Germinal center (tissue), 1 donor: ENCODE results near the gene UBN1.

Experiments
- DNase-seq: peaks from one replicate; pipeline ENCODE4 v3.0.0; 2012; ENCODE audit warnings: mixed read lengths, low spot score

UBN1 gene

GRCh38 chr16:4862639-4863038 lies 15.4 kb downstream of the UBN1 start:
- no peak for DNase-seq

DNA sequence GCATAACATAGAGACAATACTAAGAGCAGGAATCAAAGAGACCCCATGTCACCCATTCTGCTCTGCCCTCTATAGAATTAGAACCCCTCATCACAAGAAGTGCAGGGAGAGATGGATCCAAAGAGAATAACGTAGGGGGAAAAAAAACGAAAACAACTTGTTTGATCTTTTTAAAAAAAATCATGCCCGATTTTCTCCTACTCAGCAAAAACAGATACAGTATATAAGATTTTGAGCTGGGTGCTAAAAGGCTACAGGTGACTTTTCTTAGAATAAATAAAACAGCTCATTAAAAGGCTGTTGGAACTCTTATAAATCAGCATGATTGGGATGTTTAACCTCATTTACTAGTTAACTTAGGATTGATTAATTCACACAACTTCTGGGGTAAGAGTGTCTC lies 17.4 kb downstream of the UBN1 start:
- DNase-seq: no peak

- DNase-seq: no peak
These were observed 18.1 kb downstream of the UBN1 start for GRCh38 chr16:4865231-4865860.

GRCh38 chr16:4866586-4866985 lies 19.3 kb downstream of the UBN1 start:
- no peak for DNase-seq

DNA sequence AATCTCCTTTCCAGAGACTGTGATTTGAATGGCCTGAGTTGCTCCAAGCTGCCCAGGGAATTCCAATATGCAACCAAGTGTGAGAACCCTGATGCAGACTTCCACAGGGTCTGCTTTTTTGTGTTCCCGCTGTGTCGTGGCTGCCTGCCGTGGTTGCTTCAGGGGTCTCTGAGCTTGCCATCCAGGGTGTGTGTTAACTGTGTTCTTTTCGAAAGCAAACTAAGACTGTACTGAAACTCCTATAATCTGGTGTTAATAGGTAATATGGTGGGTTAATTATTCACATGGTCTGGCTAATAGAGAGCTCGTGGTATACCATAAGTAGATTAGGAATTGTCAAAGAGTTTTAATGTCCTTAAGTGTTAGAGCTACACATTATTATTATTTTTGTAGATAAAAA lies 20.7 kb downstream of the UBN1 start:
- DNase-seq: no peak

DNA sequence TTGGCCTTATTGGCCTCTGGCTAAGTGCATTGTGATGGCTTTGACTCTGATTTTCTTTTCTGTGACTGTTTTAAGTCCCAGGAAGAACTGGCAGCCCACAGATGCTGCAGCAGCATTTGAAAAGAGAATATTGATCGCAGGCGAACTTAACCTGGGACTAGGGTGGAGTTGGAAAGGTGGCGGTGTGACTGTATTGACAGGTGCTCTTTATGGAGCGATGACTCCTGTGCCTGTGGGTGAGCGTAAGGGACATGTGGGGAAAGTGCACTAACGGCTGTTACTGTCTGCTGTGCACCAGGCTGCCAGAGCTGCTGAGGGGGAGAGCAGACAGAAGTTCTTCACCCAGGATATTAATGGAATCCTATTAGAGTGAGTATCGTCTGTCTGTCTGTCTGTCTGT lies 21.3 kb downstream of the UBN1 start:
- no peak for DNase-seq

DNA sequence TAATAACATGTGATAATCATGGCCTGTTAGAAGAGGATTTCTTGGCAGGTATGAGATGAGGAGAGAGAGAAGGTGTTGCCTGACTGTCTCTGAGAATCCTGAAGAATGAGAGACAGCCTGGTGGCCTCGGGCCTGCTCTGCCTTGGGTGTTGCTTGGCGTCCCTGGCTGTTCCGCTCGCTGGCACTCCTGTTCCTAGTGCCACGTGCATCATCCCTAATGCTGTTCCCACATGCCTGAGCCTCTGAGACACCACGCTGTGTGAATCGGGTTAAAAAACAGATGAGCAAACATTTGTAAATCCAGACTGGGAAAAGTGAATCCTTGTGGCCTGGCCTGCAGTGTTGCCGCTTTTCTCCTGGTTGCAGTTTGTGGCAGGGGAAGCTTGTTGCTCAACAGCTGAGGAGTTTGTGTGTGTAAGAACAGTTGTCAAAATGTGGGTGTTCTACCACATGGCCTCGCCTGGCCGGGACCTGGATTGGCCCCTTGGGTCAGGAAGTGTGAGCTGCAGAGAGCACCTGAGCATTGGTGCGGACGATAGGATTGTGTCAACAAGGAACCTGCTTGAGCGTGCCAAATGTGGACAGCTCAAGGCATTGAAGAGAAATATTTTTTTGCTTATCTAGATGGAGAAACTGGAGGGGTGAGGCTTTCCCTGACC lies 22.0 kb downstream of the UBN1 start:
- DNase-seq: no peak

DNA sequence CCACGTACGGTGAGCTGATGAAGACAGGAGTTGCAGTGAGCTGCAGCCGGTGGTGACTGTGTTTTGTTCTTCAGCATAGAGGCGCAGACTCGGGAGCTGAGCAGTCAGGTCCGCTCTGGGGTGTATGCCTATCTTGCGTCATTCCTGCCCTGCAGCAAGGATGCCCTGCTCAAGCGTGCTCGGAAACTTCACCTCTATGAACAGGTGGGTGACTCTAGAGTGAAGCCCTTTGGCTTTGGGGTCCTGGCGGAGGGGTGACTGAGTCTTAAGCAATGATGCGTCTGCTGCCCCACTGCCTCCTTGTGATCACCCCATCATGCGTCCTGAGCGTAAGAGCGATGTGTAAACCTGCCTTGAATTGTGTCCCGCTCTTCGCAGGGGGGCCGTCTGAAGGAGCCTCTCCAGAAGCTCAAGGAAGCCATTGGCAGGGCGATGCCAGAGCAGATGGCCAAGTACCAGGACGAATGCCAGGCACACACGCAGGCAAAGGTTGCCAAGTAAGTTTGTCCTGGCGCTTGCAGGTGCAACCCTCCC lies 22.9 kb downstream of the UBN1 start:
- DNase-seq: no peak

DNA sequence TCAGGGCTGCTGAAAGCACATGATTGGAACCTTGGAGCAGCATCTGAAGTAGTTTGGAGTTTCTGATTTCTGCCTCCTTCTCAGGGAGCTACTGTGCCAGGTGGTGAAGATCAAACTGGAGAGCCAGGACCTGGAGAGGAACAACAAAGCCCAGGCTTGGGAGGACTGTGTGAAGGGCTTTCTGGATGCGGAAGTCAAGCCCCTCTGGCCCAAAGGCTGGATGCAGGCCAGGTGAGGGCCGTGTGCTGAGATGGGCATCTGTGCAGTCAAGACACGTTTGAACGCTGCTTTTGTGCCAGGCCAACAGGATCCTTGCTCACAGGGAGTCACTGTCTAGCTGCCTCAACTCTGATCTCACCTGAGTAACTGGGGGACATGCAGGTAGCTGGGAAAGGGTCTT lies 23.8 kb downstream of the UBN1 start:
- DNase-seq: no peak

GRCh38 chr16:4873091-4873490 lies 25.8 kb downstream of the UBN1 start:
- no peak for DNase-seq

GRCh38 chr16:4874666-4875065 lies 27.4 kb downstream of the UBN1 start:
- no peak for DNase-seq

DNA sequence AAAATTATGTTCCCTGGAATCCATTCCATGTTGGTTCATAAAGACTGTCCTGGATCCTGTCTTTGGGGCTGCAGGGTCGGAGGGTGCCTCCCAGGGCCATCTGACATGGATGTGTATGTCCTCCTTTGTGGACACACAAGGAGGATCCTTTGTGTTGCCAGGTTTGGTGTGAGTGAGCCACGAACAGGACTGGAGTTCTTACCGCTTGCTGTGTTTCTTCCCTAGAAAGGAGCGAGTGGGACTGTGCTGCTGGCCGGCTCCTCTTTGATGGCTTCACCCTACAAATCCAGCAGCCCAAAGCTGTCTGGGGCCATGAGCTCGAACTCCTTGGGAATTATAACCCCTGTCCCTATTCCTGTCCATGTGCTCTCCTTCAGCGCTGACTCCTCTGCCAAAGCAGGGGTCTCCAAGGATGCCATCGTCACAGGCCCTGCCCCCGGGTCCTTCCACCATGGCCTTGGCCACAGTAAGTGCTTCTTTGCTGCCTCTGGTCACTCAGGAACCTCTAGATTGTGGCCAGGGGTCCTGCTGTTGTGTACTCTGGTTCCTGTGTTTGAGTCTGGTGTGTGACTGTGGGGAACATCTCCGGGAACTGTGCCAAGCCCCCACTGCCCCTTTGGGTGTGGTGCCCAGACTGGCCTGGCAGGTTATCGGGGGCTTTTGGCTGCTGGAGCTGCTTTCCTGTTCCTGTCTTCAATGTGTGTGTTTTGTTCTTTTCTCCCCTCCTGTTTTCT lies 29.5 kb downstream of the UBN1 start:
- no peak for DNase-seq

DNA sequence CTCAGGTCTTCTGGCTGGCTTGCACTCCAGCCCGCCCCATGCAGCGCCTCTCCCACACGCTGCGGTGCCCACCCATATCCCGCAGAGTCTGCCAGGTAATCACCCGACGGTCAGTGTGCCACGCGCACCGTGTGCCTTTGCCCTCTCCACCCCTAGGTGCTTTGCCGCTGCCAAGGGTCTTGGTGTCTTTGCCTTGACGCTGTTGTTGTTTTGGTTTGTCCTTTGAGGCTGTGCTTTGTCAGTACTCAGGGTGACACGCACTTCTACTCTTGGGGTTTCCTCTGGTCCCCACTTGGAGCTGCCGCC lies 30.1 kb downstream of the UBN1 start:
- no peak for DNase-seq

- no peak for DNase-seq
These were observed 31.8 kb downstream of the UBN1 start for GRCh38 chr16:4879049-4879448.

DNA sequence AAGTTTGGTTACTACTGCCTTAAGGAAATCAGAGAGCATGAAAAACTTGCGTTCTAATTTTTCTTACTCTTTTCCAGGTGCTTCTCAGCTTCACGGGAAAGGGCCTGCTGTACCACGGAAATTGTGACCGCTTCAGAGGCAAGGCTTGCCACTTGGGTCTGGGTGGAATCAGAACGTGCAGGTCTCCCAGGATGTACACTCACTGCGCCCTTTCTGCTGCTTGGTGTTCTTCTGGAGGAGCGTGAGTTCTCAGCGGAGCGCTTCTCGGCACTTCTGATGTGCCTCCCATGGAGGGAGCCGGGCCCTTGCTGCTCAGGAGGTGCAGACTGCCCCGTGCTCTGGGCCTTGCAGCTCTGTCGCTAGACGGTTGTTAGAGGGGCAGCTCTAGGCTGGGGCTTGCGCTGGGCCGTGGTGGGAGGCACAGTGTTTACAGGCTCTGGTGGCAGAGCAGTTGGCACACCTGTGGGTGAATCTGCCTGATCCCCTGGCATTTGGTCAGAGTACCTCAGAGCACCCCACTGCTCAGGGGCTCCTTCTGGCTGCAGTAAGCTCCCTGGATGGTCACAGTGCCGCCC lies 32.8 kb downstream of the UBN1 start:
- no peak for DNase-seq

DNA sequence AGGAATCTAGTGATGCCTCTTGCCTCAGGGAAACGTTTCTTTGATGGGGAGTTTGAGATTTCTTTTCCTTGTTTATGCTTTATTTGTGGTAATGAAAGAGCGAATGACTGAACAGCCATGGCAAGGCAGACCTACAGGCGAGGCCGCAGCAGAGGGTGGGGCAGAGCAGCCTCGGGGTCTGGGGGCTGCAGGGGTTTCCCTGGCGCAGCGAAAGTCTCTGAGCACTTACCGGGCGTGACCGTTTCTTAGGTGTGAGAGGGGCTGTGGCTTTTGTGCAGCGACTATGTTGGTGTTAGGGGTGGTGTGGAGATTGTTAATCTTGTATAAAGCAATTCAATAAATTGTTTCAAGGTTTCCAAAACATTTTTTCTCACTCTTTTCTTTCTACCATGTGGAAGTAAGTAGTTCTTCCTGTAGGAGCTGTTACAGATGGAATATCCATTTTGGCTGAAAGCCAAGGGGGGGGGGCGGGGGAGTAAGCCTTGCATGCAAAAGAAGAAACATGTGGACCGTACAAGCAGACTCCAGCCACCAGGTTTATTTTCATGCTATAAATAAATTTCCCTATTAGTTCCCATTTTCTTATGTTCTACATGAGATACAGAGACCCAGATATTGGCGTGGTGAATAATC lies 34.8 kb downstream of the UBN1 start:
- DNase-seq: no peak

- DNase-seq: no peak
These were observed 35.5 kb downstream of the UBN1 start for GRCh38 chr16:4882633-4883285.

DNA sequence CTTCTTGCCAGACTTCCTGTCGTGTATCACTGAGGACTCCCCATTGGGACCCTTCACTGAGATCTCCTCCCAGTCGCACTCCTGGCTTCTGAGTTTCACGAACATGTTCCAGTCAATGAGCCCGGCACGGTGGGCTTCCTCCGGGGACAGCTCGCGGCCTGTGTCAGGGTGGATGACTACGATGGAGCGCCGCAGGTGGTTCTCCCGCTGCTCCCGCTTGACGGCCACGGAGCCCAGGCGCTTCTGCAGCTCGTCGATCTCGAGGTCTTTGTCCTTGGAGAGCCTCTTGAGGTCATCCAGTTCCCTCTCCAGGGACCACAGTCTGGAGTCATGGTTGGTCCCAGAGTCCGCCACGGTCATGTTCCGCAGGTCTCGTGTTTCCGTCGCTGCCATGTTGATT lies 36.2 kb downstream of the UBN1 start:
- no peak for DNase-seq

- no peak for DNase-seq
These were observed 36.9 kb downstream of the UBN1 start for GRCh38 chr16:4884209-4884608.

GRCh38 chr16:4884972-4885874 lies 37.9 kb downstream of the UBN1 start:
- DNase-seq: no peak

- DNase-seq: no peak
These were observed 38.9 kb downstream of the UBN1 start for GRCh38 chr16:4886151-4886550.
